DMS114 treated with DMSO at 0.1 percent for 48 hours (cell line): ENCODE data around the gene KCNK13.
"Not testable (repeated sequence)": the region's sequence is repeated elsewhere in the genome, so short reads cannot be mapped to it uniquely, and the experiment has no call there.

Source experiments
- DNase-seq: peaks from one replicate; lab custom pipeline; 2025; ENCODE audit not compliant: unreplicated experiment; lab: John Stamatoyannopoulos, UW

Gene KCNK13

DNA sequence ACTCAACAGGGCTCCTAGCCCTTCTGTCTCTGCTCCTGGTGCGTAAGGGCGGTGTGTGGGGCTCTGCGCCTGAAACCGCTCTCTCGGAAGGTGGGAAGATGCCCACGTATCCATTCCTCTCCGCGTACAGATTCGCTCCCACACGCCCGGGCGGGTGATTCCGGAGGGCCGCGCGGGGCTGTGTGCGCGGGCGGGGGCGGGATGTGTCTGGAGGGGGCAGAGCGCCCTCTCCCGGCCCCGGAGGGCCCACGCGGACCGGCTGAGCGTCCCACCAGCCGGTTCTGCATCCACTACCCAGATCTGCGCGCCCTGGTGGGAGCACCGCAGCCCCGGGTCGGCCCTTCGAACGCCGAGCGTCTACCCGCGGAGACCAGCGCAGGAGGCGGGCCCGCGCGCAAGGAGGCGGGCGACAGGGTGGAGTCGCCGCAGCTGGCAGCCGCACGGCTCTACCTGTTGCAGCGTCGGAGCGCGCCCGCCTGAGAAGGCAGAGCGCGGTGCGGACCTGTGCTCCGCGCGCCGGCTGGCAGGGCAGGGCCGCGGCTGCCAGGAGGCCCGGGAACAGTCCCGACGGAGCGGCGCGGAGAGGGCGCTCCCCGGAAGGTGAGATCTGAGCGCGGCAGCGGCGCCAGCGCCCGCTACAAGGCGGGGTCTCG lies 1.4 kb upstream of the KCNK13 start:
- peak; percentile 43 for DNase-seq

DNA sequence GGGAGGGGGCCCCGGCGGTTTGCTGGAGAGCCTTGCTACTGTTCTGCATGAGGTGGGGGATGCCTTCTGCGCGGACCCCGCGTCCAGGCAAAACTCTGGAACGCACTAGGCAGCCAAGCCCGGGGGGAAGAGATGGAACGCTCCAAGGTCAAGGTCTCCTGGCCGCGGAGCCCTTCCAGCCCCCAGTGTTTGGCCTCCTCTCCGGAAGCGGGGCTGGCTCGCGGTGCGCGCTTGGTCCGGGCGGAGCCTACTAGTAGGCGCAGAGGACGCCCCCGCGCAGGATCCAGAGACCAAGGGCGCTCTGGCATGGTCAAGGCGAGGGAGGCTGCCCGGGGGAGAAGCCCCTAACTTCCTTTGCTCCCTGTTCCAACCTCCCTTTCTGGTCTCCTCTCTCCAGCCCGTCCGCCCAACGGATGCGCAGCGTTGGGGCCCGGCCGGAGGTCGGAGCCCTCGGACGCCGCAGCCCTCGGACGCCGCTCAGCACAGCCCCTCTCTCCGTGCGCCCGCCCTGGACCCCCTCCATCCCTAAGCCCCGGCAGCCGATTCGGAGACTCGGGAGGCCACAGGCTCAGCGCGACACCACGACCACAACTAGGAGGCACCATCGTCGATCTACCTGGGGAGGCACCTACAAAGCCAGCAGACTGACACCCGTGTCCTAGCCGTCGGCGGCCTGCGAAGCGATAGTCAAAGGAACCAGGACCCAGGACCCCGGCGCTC lies 669 bp upstream of the KCNK13 start:
- DNase-seq, result no peak

DNA sequence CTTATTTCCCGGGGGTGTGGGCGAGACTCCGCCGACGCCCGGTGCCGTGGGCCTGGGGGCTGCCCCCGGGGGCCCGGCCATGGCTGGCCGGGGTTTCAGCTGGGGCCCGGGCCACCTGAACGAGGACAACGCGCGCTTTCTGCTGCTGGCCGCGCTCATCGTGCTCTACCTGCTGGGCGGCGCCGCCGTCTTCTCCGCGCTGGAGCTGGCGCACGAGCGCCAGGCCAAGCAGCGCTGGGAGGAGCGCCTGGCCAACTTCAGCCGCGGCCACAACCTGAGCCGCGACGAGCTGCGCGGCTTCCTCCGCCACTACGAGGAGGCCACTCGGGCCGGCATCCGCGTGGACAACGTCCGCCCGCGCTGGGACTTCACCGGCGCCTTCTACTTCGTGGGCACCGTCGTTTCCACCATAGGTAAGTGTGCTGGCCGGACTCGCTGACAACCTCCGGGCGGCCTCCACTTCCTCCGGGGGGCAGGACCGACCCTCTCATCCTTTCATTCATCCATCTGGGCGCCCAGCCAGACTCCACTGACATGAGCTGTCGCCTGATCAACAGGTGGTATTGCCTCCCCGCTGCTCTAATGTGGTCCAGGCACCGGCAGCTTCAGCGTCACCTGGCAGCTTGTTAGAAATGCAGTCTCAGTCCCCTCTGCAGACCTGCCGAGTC lies 467 bp downstream of the KCNK13 start:
- DNase-seq, result no peak

DNA sequence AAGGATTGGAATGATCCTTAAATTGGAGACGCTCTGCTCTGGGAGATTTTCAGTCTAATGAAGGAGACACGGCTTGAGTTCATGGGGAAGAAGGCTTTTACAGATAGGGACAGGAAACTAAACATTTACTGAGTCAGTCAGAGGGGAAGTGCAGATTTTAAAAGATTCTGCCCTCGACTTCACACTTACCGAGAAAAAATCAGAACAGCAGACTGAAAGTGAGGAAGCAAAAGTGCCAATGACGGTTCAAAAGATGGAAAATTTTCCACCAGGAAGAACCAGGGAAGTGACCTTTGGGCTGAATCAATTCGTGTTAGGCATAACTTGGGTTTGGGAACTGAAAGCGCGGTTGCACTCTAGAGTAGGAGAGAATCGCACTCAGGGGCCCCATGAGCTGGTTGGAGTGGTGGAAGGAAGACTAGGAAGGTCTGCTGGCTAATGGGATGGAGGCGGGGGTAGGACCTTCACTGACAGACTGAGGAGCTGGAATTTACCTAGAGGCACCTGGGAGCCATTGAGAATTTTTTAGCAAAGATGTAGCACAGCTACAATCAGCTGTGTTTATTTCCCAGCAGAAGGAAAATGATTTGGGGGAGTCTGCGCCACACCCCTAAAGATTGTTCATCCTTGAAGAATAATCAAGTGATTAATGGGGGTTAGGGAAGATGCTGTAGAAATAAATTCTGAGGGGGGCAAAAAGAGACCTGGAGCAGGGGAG lies 1.2 kb downstream of the KCNK13 start:
- no peak for DNase-seq

DNA sequence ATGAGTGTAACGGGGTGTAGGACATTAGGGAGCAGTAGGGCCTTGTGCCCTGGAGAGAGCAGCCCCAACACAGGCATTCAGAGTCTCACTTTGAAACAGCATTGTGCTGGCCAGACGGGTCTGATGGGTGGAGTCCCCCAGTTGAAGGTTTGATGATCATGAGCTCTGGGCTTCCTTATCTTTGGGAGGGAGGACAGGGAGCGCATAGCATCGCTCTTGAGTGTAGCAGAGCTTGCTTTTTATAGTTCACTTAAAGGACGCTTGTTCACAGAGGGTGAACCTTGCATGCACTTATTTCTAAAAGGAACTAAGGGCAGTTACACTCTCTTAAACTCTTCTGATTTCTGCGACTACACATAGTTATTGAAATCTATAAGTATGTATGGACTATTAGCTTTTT lies 10.6 kb downstream of the KCNK13 start:
- no peak for DNase-seq

DNA sequence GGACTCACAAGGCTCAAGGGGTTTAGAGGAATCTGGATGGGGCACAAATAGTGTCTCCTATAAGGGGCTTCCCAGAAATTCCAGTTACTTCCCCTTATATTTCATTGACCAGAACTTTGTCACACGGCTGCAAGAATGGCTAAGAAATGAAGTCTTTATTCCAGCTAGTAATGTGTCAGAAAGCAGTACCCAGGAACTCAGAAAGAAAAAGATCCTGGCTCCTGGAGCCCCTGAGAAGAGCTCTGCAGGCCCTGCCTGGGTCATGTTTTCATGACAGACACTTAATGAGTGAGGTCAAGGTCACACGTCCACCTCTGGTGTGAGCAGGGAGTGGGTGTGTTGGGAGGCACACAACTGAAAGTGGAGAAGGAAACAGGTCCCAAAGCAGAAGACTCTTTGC lies 17.8 kb downstream of the KCNK13 start:
- DNase-seq, result no peak

DNA sequence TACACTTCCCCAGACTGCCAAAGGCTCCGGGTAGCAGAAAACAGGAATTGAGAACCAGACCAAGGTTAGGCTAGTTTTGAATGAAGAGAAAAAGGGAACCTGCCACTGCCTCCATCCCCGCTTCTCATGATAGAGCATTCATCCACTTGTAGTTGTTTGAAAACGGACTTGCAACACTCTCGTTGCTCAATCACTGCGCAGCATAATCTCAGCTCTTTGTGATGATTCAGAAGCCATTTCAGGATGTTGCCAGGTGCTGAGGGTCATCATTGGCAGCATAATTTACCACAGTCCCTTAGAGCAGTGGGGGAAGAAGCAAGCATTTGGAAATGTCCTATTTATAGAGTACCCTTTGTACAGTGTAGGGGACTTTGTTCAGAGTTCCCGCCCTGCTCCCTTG lies 25.6 kb downstream of the KCNK13 start:
- DNase-seq, result no peak

DNA sequence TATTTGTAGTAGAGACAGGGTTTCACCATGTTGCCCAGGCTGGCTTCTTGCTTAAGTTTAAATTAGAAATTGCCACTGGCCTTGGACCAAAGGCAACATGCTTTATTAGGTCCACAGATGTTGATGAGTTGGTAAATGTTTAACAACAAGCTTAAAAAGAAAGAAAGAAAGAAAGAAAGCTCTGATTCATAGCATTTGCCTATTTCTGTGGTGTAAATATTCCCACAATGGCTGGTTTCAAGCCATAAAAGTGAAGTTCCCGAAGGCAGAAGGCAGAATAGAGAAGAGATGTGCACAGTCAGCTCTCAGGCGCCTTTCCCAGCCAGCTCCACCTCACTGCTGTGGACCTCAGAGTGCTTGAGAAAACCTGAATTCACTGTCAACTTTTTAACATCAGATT lies 26.4 kb downstream of the KCNK13 start:
- no peak for DNase-seq

DNA sequence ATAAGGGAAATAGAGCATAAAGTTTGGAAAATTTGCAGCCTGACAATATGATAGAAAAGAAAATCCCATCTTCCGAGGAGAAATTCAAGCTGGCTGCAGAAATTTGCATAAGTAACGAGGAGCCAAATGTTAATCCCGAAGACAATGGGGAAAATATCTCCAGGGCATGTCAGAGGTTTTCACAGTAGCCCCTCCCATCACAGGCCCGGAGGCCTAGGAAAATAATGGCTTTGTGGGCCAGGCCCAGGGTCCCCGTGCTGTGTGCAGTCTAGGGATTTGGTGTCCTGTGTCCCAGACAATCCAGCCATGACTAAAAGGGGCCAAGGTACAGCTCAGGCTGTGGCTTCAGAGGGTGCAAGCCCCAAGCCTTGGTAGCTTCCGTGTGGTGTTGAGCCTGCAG lies 27.7 kb downstream of the KCNK13 start:
- not testable (repeated sequence) for DNase-seq

DNA sequence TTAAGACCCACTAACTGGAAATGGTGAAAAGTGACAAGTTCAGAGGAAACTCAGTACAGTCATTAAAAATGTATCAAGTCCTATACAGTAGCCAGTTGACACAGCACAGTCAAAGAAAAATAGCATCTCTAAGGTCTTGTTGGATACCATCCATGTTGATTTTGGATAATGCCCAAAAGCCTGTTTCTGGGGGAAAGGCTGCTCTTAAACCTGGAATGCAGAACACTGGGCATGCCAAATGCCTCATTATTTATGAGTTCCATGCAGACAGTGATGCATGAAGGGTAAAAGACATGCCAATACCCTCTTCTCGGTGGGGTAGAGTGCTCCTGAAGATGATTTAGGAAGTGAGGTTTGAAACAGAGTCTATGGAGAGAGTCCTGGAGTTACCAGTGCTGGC lies 29.6 kb downstream of the KCNK13 start:
- no peak for DNase-seq

DNA sequence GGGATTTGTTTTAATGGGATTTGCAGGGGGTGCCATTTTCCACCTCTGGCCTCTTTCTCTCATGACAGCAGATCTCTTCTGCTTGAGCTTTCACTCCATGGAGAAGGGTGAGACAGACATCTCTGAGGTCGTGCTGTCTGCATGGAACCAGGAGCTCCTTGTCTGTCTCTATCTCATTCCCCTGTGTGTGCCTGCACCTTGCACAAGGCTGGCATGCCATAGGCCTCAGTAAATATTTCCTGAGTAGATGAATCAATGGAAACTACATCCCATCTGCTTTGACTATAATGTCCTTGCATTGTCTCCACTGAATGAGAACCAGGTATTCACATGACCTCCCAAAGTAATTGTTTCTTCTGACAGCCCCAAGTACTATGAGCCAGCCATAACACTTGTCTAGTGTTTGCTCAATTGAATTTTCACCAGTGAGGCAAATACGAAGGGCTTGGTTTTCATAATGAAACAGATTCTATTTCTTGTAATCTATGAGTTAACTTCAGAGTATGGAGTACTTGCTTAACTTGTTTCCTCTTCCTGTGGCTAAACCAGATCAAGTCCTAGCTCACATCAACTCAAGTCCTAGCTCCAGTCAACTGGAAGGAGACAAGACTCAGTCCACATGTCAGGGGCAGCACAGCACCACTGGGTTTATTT lies 32.3 kb downstream of the KCNK13 start:
- no peak for DNase-seq

DNA sequence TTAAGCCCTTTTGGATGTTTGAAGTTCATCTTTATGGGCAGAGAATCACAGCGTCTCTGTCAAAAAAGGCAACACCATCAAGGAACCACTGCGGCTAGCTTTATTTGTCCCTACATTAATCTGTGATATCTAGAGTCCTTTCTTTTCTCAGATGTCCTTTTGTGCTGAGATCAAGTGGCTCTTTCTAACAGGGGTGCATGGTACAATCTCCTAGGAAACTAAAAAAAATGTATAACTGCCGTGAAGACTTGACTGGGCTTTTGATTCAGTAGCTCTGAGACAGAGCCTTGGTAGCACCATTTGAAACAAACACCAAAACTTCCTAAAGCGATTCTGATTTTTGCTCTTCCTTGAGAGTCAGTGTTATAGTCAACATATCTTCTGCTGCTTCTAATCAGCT lies 33.3 kb downstream of the KCNK13 start:
- DNase-seq, result no peak

DNA sequence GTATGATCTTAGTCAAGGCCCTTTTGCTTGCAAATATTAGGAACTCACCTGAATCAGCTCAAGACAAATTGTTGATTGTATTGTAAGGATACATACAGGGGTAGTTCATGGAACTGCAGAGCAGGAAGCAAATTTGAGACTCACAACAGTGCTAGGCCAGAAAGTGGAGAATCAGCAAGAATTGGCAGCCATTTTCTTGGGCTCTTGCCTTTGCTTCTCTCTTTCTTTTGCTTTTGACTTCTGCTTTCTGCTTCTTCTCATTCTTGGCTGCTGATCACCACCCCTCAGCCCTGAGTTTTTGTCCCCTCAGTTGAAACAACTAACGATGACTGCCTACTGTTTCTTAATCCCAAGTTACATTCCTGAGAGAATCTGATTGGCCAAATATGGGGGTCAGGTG lies 34.8 kb downstream of the KCNK13 start:
- no peak for DNase-seq

DNA sequence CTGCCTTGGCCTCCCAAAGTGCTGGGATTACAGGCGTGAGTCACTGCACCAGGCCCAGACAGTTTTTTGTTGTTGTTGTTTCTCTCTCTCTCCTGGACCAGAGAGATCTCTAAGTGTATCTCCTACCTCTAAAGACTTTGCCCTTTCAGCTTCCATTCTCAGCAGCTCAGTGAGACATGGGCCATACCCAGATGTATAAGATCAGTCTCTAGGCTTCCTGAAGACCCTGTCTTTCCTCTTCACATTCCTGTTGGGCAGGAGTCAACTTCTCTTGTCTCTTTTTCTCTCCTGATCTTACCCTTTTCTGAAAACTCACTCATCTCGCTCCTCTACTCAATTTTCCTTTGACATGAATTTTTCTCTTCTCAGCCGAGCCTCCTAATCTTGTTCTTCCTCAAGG lies 42.0 kb downstream of the KCNK13 start:
- DNase-seq, result no peak

DNA sequence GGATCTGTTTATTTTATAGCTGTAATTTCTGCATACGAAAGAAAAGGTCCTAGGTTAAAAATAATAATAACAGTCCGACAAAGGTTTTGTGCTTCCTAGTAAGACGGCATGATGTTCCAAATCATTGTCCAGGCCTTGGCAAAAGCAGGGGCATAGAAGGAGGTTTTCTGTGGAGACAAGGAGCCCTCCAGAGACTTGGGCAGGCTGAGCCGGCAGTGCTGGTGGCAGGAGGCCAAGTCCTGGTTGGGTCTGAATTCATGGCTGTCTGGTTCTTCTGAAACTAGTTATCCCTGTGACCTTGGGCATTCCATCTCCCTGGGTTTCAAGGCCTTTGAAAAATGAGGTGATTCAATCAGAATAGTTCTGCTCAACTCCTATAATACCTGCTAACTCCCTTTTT lies 44.0 kb downstream of the KCNK13 start:
- DNase-seq, result no peak

DNA sequence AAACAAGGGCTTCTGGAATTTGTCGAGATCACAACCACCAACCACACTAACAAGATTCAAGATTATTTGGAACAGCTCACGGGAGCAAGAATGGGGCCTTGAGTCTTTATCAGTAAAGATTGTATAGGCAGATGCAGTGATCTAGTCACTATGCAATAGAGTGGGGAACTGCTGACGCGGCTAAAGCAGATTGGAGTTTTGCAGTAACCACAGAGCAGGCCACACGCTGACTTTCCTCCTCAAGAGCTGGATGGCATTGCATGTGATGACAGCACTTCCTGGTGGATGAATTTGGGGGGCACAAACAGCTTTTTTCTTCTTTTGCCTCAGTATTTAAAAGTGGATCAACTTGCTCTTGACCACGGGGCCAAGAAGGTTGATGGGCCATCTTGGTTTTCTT lies 46.0 kb downstream of the KCNK13 start:
- DNase-seq, result no peak

DNA sequence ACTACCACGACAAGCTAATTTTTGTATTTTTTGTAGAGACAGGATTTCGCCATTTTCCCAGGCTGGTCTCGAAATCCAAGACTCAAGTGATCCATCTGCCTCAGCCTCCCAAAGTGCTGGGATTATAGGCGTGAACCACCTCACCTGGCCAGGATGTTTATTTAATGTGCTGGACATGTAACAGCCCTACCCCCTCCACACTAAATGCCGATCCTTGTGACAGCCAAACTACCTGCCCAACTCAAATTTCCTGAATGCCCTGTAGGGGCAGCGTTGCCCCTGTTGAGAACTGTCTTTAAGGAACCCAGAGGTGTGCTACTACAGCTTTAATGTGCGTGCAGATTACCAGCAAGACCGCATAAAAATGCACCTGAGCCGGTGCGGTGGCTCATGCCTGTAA lies 48.1 kb downstream of the KCNK13 start:
- DNase-seq, result no peak

DNA sequence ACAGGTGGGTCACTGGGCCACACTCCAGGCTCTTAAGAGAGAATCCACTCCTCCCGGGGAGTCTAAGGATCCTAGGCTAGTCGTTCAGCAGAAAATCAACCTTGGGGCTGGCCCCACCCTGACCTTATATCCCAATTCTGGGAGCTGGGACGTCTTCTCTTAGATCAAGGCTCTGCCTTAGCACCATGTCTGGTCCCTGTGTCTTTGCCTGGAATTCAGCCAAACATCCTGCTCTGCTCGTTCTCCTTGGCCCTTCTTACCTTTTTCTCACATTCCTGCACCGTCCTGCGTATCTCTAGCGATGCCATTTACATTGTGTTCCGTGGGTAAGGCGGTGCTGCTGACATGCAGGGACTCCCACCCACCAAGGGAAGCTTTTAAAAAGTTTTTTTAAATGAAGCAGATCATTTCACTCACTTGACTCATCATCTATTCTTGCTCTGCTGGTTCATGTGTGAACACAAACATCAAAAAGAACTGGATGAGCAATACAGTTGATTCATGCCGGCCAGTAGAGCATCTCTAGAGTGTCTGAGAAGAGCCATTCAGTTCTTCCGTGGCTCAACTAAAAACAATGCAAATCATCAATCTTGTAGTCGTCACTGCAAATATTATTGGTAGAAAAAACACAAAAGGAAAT lies 50.2 kb downstream of the KCNK13 start:
- no peak for DNase-seq

DNA sequence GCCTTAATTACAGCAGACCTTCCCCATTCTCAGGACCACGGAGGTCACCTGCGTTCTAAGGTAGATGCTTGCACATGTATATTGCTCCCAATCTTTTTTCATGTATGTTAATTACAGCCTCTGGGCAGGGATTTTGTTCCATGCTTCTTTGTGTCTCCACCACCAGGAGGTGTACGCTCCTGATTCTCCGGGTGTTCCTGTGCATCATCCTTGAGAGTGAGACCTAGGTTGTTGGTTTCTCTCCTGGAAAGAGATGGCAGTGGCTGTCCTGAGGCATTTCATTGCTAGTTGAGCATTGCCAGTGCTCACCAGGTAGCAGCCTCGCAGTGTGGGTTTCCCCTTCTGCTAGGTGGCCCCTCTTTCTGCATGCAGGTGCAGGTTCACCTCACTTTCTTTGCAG lies 52.8 kb downstream of the KCNK13 start:
- no peak for DNase-seq

DNA sequence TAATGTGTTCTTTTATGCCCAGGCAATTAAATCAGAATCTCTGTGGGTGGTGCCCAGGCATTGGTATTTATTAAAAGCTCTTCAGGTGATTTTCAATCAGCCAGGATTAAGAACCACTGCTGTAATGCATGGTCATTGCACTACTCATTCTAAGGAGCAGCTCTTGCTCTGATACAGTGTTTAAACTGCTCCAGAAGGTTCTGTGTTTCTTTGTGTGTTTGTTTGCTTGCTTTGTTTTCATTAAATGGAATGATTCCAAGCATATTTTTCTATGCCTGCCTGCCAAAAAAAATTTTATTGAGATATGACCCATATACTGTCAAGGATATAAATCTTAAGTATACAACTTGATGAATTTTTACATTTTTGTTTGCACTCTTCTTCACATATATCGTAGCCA lies 54.0 kb downstream of the KCNK13 start:
- DNase-seq, result no peak

DNA sequence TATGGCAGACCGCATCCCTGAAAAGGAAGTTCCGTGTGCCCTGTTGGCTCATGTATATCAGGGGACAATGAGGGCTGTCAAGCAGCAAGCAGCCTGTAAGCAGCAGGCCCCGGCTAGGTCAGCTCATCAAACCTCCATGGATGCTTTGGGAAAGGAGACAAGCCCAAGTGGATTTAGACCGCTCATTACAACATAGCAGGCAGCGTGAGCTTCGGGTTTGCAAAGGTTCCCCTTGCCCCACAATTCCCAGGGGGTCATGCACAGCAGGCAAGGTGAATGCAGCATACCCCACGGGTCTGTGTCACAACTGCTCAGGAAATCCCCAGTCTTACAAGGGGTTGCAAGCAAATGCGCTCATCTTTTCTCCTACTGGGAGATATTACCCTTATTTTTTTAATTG lies 54.6 kb downstream of the KCNK13 start:
- DNase-seq, result no peak
